Dedifferentiated amniotic fluid mesenchymal stem cell (primary cell): ENCODE measurements around the gene LTBR.
A peak's percentile ranks its signal among the peaks of the same experiment; 100 is the strongest.

Experiments used
- DNase-seq: peaks from one replicate; pipeline ENCODE4 v3.0.0-alpha.2; 2016; ENCODE audit errors: extremely low spot score

Gene LTBR

DNA sequence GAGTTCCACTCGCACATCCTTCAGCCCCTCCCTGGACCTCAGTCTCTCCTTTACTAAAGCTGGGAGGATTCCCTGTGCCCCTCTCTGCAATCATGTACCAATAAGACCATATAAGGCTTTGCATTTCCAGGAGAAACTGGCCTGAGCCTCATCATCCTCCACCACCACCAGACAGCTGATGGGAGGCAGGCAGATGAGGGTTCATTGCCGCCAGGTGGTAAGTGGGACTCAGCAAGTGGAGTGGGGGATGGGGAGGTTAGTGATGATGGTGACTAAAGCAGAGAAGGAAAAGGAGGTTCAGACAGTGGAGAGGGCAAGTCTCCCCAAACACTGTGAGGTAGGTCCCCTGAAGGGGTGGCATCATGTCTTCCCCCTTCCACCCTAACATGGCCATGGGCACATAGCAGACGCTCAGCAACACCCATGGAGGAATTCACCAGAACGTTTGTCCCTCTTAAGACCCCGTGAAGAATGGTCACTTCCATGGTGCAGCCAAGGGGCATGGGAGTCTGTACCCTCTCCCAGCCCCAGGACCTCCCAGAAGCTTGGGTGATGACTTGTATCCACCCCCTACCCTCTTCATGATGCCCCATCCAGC, 37.6 kb upstream of the LTBR start:
- DNase-seq: no peak

GRCh38 chr12:6346942-6347341, 37.0 kb upstream of the LTBR start:
- DNase-seq: no peak

DNA sequence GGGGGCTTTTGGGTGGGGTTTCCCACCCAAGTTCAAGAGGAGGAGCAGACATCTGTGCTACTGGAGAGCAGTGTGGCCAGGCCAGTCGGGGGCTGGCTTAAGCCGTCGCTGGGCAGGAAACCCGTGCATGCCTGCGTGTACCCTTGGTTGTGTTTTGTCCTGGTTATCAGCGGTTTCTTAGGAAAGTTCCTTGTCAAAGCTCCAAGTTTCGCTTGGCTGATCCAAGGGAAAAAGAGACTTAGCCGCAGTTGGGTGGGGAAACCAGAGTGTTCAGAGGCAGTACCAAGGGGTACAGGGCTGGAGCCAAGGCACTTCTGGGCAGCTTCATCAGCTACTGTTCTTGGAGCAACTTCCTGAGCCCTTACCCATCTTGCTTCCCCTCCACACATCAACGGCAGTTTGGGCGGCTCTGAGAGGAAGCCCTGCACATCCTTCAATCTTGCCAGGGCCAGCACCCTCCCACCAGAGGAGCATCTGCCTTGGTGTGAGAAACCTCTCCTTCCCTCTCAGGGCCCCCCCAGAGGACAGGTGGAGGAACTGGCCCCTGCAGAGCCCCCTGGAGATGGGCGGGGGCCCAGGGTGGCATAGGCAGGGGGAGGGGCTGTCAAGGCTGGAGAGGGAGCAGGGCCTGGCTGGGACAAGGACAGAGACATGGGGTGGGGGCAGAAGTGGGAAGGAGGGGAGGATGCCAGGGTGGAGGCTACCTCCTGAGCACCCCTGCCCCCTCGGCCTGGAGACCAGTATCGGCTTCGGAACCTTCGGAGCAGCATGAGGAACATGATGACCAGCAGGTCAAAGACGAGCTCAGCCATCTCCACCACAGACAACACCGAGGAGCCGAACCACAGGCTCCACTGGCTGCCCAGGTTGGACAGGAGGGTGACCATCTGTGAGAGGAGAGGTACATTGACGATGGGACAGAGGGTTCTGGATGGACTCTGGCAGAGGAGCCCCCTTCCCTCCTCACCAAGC, 36.3 kb upstream of the LTBR start:
- no peak for DNase-seq

- no peak for DNase-seq
These were observed 32.3 kb upstream of the LTBR start for GRCh38 chr12:6351622-6352021.

- DNase-seq: no peak
These were observed 31.5 kb upstream of the LTBR start for GRCh38 chr12:6352193-6353173.

GRCh38 chr12:6354495-6355393, 29.2 kb upstream of the LTBR start:
- no peak for DNase-seq

DNA sequence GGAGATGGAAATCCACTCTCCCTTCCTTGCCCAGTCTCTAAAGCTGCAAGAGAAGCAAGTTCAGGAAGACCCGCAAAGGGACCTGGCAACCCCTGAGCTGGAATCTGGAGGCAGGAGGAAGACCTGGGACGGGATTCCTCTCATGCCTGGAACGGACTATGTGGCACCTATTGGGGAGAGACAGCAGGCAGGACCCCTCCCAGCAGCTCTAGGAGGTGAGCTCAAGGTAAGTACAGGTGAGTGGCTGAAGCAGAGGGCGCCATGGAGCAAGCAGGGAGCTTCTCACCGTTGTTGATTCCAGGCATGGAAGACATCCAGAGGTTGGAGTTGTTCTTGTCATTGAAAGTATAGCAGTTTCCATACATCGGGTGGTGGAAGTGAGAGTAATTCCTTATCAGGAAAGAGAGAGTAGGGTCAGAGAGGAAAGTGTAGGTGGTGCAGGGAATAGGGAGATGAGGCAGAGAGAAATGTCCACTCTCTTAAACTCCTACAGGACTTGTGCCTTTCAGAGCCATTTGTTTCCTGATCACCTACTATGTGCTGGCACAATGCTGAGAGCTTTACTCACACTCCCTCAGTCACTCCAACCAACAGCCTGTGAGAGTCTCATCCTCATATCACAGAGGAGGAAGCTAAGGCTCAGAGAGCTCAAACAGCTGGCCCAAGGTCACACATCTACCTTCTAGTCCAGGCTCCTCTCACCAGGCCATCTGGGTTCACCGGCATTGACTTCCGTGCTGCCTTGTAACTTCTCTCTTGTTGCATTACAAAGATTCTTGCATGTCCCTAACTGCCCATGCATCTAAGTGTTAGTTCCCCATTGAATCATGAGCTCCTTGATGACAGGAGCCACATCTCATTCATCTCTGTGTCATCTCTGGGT, 28.2 kb upstream of the LTBR start:
- no peak for DNase-seq

- DNase-seq: no peak
These were observed 27.6 kb upstream of the LTBR start for GRCh38 chr12:6356374-6356820.

- no peak for DNase-seq
These were observed 25.1 kb upstream of the LTBR start for GRCh38 chr12:6358881-6359280.

GRCh38 chr12:6360080-6360571, 23.8 kb upstream of the LTBR start:
- no peak for DNase-seq

DNA sequence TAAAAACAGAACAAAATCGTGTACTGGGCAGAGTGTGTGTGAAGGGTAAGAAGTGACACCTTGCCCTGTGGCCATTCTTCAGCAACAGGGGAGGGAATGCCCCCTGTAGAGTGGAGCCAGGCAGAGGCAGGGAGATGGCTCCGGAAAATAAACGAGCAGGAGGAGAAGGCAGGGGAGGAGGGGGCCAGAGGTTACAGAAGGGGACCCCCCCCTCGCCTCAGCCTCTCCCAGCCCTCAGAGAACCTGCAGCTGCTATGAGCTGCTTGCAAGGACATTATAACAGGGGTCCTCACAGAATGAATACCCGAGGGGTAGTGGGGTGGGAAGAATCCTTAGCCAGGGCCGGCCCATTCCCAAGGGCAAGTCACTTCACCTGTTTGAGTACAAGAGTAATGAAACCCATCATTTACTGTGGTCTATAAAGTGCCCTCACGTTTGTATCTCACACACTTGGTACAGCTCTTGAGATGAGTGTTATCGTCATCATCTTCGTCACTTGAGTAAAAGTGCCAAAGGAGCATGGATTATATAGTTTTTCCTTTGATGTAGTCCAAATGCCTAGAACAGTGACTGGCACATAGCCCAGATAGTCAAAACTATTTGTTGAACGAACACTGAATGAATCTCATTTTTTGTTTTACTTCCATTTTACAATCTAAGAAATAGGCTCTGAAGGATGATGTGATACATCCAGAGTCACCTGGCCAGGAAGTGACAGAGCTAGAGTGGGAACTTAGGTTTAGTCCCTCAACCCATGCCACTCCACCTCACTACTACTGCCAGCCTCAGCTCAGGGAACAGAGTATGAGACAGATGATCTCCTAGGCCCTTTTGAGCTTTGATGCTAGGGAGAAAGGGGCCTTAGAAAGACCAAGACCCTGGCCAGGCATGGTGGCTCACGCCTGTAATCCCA, 23.1 kb upstream of the LTBR start:
- no peak for DNase-seq

GRCh38 chr12:6361834-6362233, 22.1 kb upstream of the LTBR start:
- DNase-seq: no peak

DNA sequence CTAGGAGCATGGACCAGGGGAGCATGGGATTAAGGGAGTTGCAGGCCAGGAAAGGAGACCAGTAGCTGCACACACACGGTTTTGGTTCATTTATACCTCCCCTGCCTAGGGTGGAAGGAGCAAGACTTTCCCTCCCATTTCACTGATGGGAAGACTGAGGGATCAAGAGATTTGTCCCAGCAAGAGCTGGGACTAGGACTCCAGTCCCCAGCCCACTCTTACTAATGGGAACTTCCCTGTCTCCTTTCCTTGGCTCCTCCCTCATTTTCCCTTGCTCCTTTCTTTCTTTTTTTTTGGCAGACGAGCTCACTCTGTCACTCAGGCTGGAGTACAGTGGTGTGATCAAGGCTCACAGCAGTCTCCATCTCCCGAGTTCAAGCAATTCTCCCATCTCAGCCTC, 21.6 kb upstream of the LTBR start:
- DNase-seq: no peak

DNA sequence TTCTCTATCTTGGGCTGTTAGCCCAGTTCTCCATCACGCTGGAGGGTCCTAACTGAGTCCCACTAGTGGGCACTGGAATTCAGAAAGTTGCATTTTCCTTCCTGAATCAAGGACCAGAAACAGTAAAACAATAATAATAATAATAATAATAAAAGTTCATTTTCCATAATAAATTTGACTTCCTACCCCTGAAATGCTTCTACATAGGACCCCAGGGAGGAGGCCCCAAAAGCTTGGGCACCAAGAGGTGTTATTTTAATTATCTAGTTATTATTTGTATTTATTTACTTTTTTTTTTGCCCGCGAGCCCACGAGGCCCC, 21.0 kb upstream of the LTBR start:
- no peak for DNase-seq

DNA sequence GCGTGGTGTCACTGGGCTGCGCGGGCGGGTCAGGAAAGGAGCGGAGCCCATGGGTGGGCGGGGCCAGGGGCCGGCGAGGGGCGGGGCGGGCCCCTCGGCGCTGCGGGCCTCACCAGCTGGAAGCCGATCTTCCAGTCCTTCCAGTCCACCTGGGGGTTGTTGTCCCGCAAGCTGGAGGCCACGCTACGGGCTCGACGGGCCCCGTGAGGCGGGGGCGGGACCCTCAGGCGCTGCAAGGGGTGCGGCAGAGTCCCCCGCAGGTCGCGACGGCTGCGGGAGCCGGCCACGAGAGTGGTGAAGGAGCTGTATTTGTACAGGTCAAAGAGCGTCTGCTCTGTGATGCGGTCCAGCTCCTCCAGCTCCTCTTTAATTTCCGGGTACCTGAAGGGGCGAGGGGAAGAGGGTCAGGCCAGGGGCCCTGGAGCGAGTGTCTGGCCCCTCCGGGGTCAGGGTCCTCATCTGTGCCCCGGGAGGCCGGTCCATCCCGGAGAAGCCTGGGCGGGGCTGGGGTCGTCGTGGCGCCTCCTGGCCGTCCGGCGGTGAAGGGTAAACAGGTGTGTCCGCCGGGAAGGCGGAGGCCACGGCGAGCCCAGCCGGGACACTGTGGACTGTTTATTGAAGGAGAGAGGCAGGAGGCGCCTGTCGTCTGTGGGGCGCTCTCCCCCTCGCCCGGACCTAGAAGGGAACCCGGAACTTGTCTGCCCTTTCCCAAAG, 20.5 kb upstream of the LTBR start:
- peak; percentile 31 for DNase-seq

DNA sequence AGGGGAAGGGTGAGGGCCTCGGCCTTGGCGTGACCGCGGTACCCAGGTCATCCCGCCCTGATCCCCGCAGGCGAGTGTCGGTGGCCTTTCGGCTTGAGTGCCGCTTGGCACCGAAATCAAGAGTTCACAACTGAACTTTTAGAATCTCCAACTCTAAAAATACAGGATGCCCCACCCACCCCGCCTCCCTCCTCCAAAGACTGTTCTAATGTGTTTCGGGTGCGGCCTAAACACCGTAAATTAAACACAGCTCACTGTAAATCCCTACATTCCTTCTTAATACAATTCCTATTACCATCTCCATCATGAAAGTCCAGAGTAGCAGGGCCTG, 20.0 kb upstream of the LTBR start:
- no peak for DNase-seq

GRCh38 chr12:6367065-6367968, 16.6 kb upstream of the LTBR start:
- no peak for DNase-seq
